ENCODE data around the gene CIP2A.

CIP2A gene

DNA sequence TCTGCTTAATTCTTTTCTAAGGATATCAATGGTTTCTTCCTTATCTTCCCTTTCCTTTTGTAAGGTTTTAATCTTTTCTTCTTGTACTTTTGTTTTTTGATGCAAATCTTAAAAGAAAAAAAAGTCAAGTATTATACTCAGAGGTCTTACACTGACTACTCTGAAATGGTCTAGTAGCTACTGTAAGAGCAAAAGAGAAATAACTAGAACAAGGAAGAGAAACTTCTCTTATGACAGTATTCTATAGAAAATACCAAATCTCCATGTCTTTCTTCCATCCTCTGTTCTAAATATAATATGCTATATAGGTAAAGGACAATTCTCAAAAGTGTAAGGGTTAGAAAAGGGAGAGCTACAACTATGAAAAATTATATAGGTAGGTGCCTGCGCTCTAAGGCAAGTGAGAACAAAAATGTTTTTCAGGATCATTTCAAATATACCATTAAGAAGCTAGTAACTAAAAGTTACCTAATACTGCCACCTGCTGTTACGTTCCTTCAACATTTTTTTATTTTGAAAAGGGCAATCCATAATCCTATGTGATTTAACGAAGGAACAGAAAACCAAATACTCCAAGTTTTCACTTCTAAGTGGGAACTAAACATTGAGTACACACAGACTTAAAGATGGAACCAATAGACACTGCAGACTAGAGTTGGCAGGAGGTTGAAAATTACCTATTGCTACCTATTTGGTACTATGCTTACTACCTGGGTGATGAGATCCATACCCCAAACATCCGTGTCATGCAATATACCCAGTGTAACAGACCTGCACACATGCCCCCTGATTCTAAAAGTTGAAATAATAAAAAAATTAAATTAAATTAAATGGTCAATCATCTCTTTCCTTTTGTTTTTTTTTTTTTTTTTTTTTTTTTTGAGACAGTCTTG is 36.7 kb downstream of the CIP2A start:
- peak; percentile 75 for DNase-seq (ENCODE audit: low read depth)
- TF ChIP-seq CTCF (conservative IDR thresholded peaks at IDR 0.05; ENCODE audit: low read depth, low read length) = peak; percentile 41
- H3K4me3 ChIP-seq (ENCODE audit: low read depth, low read length) = no peak overlapping the region

DNA sequence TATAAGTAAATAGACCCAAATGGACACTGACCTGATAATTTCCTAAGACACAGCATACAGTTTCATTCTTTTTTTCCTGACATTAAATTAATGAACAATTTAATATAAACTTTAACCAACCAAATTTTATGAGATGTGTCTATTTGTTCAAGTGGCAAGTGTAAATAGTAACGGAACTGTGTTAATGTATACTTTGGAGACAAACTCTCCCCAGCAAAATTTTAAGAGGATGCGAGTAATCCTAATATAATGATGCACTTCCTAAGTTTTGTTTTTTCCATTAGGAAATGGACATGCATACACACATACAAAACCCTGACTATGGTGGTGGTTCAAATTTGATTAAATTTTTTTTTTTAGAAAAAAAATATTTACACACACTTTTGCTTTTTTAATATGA is 40.4 kb downstream of the CIP2A start:
- TF ChIP-seq CTCF (conservative IDR thresholded peaks at IDR 0.05; ENCODE audit: low read depth, low read length) = no peak
- no peak overlapping the region for H3K4me3 ChIP-seq (ENCODE audit: low read depth, low read length)
- DNase-seq (ENCODE audit: low read depth) = no peak

GRCh38 chr3:108548304-108548703 is 40.9 kb downstream of the CIP2A start:
- no peak overlapping the region for H3K4me3 ChIP-seq (ENCODE audit: low read depth, low read length)
- peak; percentile 55 for DNase-seq (ENCODE audit: low read depth)
- TF ChIP-seq CTCF (conservative IDR thresholded peaks at IDR 0.05; ENCODE audit: low read depth, low read length) = no peak

- H3K4me3 ChIP-seq (ENCODE audit: low read depth, low read length) = peak overlapping the region; percentile 35
- DNase-seq (ENCODE audit: low read depth) = no peak
- TF ChIP-seq CTCF (conservative IDR thresholded peaks at IDR 0.05; ENCODE audit: low read depth, low read length) = no peak
Measured at GRCh38 chr3:108546692-108547091, 42.5 kb downstream of the CIP2A start.

DNA sequence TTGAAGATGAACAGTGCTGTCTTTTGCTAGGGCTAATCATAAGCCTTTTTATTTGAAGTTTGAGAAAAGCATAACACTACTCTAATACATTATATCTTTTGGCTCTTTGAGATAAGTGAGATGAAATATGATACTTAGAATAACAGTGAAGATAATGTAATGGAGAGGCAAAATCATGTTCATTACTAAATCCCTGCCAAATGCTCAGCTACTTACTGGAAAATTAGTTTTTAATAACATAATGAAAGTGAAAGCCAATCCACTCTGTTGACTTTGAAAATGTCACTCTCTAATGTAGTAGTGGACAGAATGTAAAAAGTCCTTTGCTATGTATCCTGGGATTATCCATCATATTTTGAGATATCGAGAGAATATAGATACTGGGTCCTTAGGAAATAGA is 43.0 kb downstream of the CIP2A start:
- no peak for TF ChIP-seq CTCF (conservative IDR thresholded peaks at IDR 0.05; ENCODE audit: low read depth, low read length)
- peak; percentile 53 for DNase-seq (ENCODE audit: low read depth)
- peak overlapping the region; percentile 35 for H3K4me3 ChIP-seq (ENCODE audit: low read depth, low read length)

DNA sequence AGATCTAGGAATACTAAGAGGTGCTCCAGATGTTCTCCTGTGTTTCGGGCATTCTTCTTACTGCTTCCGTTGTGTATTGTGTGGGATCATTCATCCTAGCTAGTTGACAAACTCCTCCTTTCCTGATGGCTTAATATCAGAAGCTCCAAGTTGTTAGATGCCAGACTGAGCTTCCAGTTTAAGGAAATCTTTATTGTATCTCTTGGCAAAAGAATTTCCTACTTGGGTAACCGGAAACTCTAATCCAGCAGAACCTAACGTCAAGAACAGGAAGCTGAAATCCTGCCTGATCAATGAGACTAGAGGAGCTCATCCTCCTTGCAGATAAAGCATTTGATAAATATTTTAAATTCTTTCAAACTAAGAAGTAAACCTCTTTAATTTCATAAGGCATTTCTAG is 51.2 kb downstream of the CIP2A start:
- no peak overlapping the region for H3K4me3 ChIP-seq (ENCODE audit: low read depth, low read length)
- DNase-seq (ENCODE audit: low read depth) = no peak
- TF ChIP-seq CTCF (conservative IDR thresholded peaks at IDR 0.05; ENCODE audit: low read depth, low read length) = no peak

Data from choroid plexus epithelial cell (primary cell).